Neuronal stem cell (in vitro differentiated cells): Measurements from ENCODE around the gene MTR.

Experiments used
- DNase-seq: peaks from one replicate; pipeline ENCODE4 v3.0.0-alpha.2; 2013; ENCODE audit warnings: low spot score
- H2AFZ ChIP-seq: one replicate; pipeline ENCODE4 v1.6.1; 2013; ENCODE audit warnings: mild to moderate bottlenecking, low read length, inconsistent platforms
- H2AK5ac ChIP-seq: 2 replicates; pipeline ENCODE4 v1.6.1; 2013; ENCODE audit warnings: low read depth, mild to moderate bottlenecking, inconsistent platforms, low read length, moderate library complexity, mixed read lengths
- H2BK120ac ChIP-seq: 2 replicates; pipeline ENCODE4 v1.6.1; 2013; ENCODE audit warnings: low read depth, mild to moderate bottlenecking, inconsistent platforms, low read length, moderate library complexity, mixed read lengths
- H2BK12ac ChIP-seq: one replicate; pipeline ENCODE4 v1.6.1; 2013; ENCODE audit warnings: low read length, inconsistent platforms
- H2BK15ac ChIP-seq: 2 replicates; pipeline ENCODE4 v1.6.1; 2013; ENCODE audit warnings: mild to moderate bottlenecking, low read length, inconsistent platforms, mixed read lengths
- H2BK5ac ChIP-seq: one replicate; pipeline ENCODE4 v1.6.1; 2013; ENCODE audit warnings: inconsistent platforms, mild to moderate bottlenecking, low read length, moderate library complexity
- H3K14ac ChIP-seq: one replicate; pipeline ENCODE4 v1.6.1; 2013; ENCODE audit warnings: low read length, inconsistent platforms
- H3K18ac ChIP-seq: 2 replicates; pipeline ENCODE4 v1.6.1; 2013; ENCODE audit warnings: low read length, inconsistent platforms
- H3K23ac ChIP-seq: 2 replicates; pipeline ENCODE4 v1.6.1; 2013; ENCODE audit warnings: low read depth, mild to moderate bottlenecking, mixed read lengths, low read length, inconsistent platforms; ENCODE audit not compliant: poor library complexity
- H3K27ac ChIP-seq: replicated peaks from 3 replicates; pipeline ENCODE4 v1.5.1; 2013; ENCODE audit warnings: low read length, inconsistent platforms
- H3K27me3 ChIP-seq, 3 experiments: 2 replicates each; pipeline ENCODE4 v1.6.1; 2013; ENCODE audit warnings: low read length in 3 of 3, mild to moderate bottlenecking in 2 of 3, inconsistent platforms in 1 of 3, low read depth in 1 of 3, mixed read lengths in 1 of 3, moderate library complexity in 1 of 3; ENCODE audit not compliant: control insufficient read depth in 3 of 3, insufficient read depth in 3 of 3
- H3K36me3 ChIP-seq, 2 donors: replicated peaks in 1 of 2; 2 replicates each; pipeline ENCODE4 v1.6.1; 2013; ENCODE audit warnings: low read length in 2 of 2; ENCODE audit not compliant: control insufficient read depth in 2 of 2, insufficient read depth in 2 of 2
- H3K4ac ChIP-seq: 2 replicates; pipeline ENCODE4 v1.6.1; 2013; ENCODE audit warnings: inconsistent platforms, mild to moderate bottlenecking, low read length, moderate library complexity
- H3K4me1 ChIP-seq, 2 donors: 1 replicate in 1 of 2; 2 replicates in 1 of 2; pipeline ENCODE4 v1.6.1; 2013; ENCODE audit warnings: low read length in 2 of 2, low read depth in 1 of 2; ENCODE audit not compliant: control insufficient read depth in 2 of 2, insufficient read depth in 1 of 2
- H3K4me2 ChIP-seq: one replicate; pipeline ENCODE4 v1.6.1; 2013; ENCODE audit warnings: mild to moderate bottlenecking, low read length, inconsistent platforms; ENCODE audit not compliant: insufficient read depth, poor library complexity, severe bottlenecking
- H3K4me3 ChIP-seq, 2 donors: 2 replicates each; pipeline ENCODE4 v1.5.1; 2013; ENCODE audit warnings: low read length in 2 of 2, mild to moderate bottlenecking in 2 of 2, inconsistent platforms in 1 of 2, moderate library complexity in 1 of 2
- H3K79me1 ChIP-seq: one replicate; pipeline ENCODE4 v1.6.1; 2013; ENCODE audit warnings: low read depth, mild to moderate bottlenecking, inconsistent platforms, low read length, moderate library complexity
- H3K9ac ChIP-seq: one replicate; pipeline ENCODE4 v1.6.1; 2013; ENCODE audit warnings: mild to moderate bottlenecking, low read depth, low read length, inconsistent platforms; ENCODE audit not compliant: poor library complexity
- H3K9me3 ChIP-seq, 2 donors: replicated peaks in 1 of 2; 2 replicates each; pipeline versions ENCODE3 to v1.6.1; 2013; ENCODE audit warnings: low read length in 2 of 2, mild to moderate bottlenecking in 2 of 2, inconsistent platforms in 1 of 2, low read depth in 1 of 2, mixed read lengths in 1 of 2, moderate library complexity in 1 of 2; ENCODE audit not compliant: control insufficient read depth in 2 of 2, insufficient read depth in 1 of 2
- H4K8ac ChIP-seq: one replicate; pipeline ENCODE4 v1.6.1; 2013; ENCODE audit warnings: low read depth, mild to moderate bottlenecking, inconsistent platforms, low read length, moderate library complexity
- H4K91ac ChIP-seq: one replicate; pipeline ENCODE4 v1.6.1; 2013; ENCODE audit warnings: low read length, low read depth, mild to moderate bottlenecking, inconsistent platforms; ENCODE audit not compliant: poor library complexity
- WGBS, 2 donors: extraction: QIAGEN DNeasy Blood & Tissue Kit; methylation state at CpG; one replicate each; pipeline ENCODE4 v1.1.7; 2013; ENCODE audit warnings: missing lambda C conversion rate in 2 of 2, mixed read lengths in 1 of 2; ENCODE audit not compliant: insufficient read length in 2 of 2, insufficient replicate concordance in 1 of 2; ENCODE audit errors: extremely low coverage in 2 of 2; 5-methylcytosine and 5-hydroxymethylcytosine counted together

Gene MTR

GRCh38 chr1:236862615-236863211, 67.6 kb downstream of the MTR start:
- H2BK12ac ChIP-seq, result no peak overlapping the region
- H3K18ac ChIP-seq, result no peak overlapping the region
- no peak for DNase-seq
- no peaks in the 10 kb centered on the region for H3K27me3 ChIP-seq
- no peak overlapping the region for H3K4ac ChIP-seq
- H3K23ac ChIP-seq, result no peak overlapping the region
- no peak overlapping the region for H2BK5ac ChIP-seq
- H2AFZ ChIP-seq, result no peak overlapping the region
- WGBS, 2 donors, result no CpG with 5 or more reads among the region's 5 CpGs
- no peaks in the 10 kb centered on the region for H3K79me1 ChIP-seq
- no peak overlapping the region for H4K91ac ChIP-seq
- no peak overlapping the region for H3K14ac ChIP-seq
- peaks cover 0 to 1% of the 10 kb centered on the region in 2 donors for H3K4me1 ChIP-seq
- no peak overlapping the region for H2AK5ac ChIP-seq
- H4K8ac ChIP-seq, result no peak overlapping the region
- no peak overlapping the region for H3K27ac ChIP-seq
- no peaks in the 10 kb centered on the region for H3K9me3 ChIP-seq
- H3K4me3 ChIP-seq, result no peak overlapping the region
- no peak overlapping the region for H2BK120ac ChIP-seq
- no peak overlapping the region for H2BK15ac ChIP-seq
- H3K4me2 ChIP-seq, result no peak overlapping the region
- no peak overlapping the region for H3K9ac ChIP-seq
- H3K36me3 ChIP-seq, result peaks cover 4 to 98% of the 10 kb centered on the region in 2 donors

GRCh38 chr1:236864211-236864610, 69.1 kb downstream of the MTR start:
- no peak for DNase-seq
- H3K4me1 ChIP-seq, result peaks cover 0 to 1% of the 10 kb centered on the region in 2 donors
- no peak overlapping the region for H3K4ac ChIP-seq
- no peak overlapping the region for H3K4me2 ChIP-seq
- H3K18ac ChIP-seq, result no peak overlapping the region
- no peak overlapping the region for H3K23ac ChIP-seq
- H4K91ac ChIP-seq, result no peak overlapping the region
- H2AFZ ChIP-seq, result no peak overlapping the region
- no peak overlapping the region for H2AK5ac ChIP-seq
- H2BK5ac ChIP-seq, result no peak overlapping the region
- no peak overlapping the region for H4K8ac ChIP-seq
- no peak overlapping the region for H2BK12ac ChIP-seq
- H2BK15ac ChIP-seq, result no peak overlapping the region
- no peak overlapping the region for H3K14ac ChIP-seq
- no peak overlapping the region for H3K9ac ChIP-seq
- no peak overlapping the region for H3K27ac ChIP-seq
- peaks cover 3 to 98% of the 10 kb centered on the region in 2 donors for H3K36me3 ChIP-seq
- no CpG with 5 or more reads among the region's 3 CpGs for WGBS, 2 donors
- no peaks in the 10 kb centered on the region for H3K27me3 ChIP-seq
- no peak overlapping the region for H2BK120ac ChIP-seq
- no peak overlapping the region for H3K4me3 ChIP-seq
- no peaks in the 10 kb centered on the region for H3K79me1 ChIP-seq
- H3K9me3 ChIP-seq, result no peaks in the 10 kb centered on the region

- Histone ChIP-seq H2AK5ac (no peak overlapping the region), H3K14ac (no peak overlapping the region), H2AFZ (no peak overlapping the region), H3K27ac (no peak overlapping the region), H2BK15ac (no peak overlapping the region), H3K23ac (no peak overlapping the region), H4K8ac (no peak overlapping the region), H3K4me3 (no peak overlapping the region), H3K4me1 (peaks cover 0 to 1% of the 10 kb centered on the region in 2 donors), H3K79me1 (no peaks in the 10 kb centered on the region), H3K4me2 (no peak overlapping the region), H3K18ac (no peak overlapping the region), H2BK120ac (no peak overlapping the region), H2BK5ac (no peak overlapping the region), H3K4ac (no peak overlapping the region), H3K9ac (no peak overlapping the region), H3K36me3 (peaks cover 3 to 98% of the 10 kb centered on the region in 2 donors), H3K27me3 (no peaks in the 10 kb centered on the region), H3K9me3 (no peaks in the 10 kb centered on the region), H4K91ac (no peak overlapping the region), H2BK12ac (no peak overlapping the region)
- no CpG with 5 or more reads among the region's 3 CpGs for WGBS, 2 donors
- no peak for DNase-seq
Measured at GRCh38 chr1:236864996-236865817, 70.1 kb downstream of the MTR start.

- H3K9ac ChIP-seq, result no peak overlapping the region
- H2BK12ac ChIP-seq, result no peak overlapping the region
- no peak for DNase-seq
- no peaks in the 10 kb centered on the region for H3K9me3 ChIP-seq
- no peak overlapping the region for H3K4me3 ChIP-seq
- no peak overlapping the region for H3K27ac ChIP-seq
- H3K14ac ChIP-seq, result no peak overlapping the region
- H2BK120ac ChIP-seq, result no peak overlapping the region
- no peaks in the 10 kb centered on the region for H3K79me1 ChIP-seq
- H3K18ac ChIP-seq, result no peak overlapping the region
- H3K4me2 ChIP-seq, result no peak overlapping the region
- peaks cover 3 to 98% of the 10 kb centered on the region in 2 donors for H3K36me3 ChIP-seq
- no peak overlapping the region for H3K23ac ChIP-seq
- no peak overlapping the region for H2BK5ac ChIP-seq
- WGBS, 2 donors, result no CpG with 5 or more reads among the region's 1 CpG
- H3K4me1 ChIP-seq, result peaks cover 0 to 1% of the 10 kb centered on the region in 2 donors
- H3K4ac ChIP-seq, result no peak overlapping the region
- H4K91ac ChIP-seq, result no peak overlapping the region
- H2AFZ ChIP-seq, result no peak overlapping the region
- no peak overlapping the region for H4K8ac ChIP-seq
- no peak overlapping the region for H2AK5ac ChIP-seq
- H3K27me3 ChIP-seq, result no peaks in the 10 kb centered on the region
- H2BK15ac ChIP-seq, result no peak overlapping the region
Measured at GRCh38 chr1:236865818-236866155, 70.7 kb downstream of the MTR start.
